Retinal pigment epithelial cell (primary cell): ENCODE results near the gene MBD4.
A peak's percentile ranks its signal among the peaks of the same experiment; 100 is the strongest.
"Not testable (repeated sequence)": the region's sequence is repeated elsewhere in the genome, so short reads cannot be mapped to it uniquely, and the experiment has no call there.

Source experiments
- DNase-seq: peaks from one replicate; pipeline ENCODE4 v3.0.0-alpha.2; 2010; ENCODE audit warnings: low read depth
- H3K4me3 ChIP-seq: 2 replicates; pipeline ENCODE4 v1.5.1; 2011; ENCODE audit warnings: mild to moderate bottlenecking, low read length, control low read depth, moderate library complexity
- TF ChIP-seq, protein P1 (sequence below): conservative IDR thresholded peaks from 2 replicates; pipeline ENCODE4 v1.5.1; 2011; ENCODE audit warnings: low read depth, low read length, control low read depth, inconsistent platforms

The MBD4 gene

DNA sequence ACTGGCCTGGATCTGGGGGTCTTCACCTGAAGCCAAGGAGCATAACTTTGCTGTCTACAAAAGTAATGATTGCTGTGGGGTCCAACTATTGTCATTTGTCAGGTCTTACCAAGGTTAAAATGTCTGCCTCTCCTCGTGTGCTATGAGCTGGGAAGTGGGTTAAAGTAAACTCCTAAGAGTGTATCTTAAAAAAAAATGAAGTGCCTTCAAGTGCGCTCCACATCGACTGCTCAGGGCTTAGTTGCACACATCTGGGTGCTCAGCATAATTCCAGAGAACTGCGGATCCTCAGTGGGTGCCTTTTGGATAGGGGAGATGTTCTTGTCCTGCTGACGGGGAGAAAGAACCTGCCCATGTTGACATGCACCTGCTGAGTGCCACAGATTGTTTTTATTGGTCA is 52.3 kb downstream of the MBD4 start:
- TF ChIP-seq, protein P1, sequence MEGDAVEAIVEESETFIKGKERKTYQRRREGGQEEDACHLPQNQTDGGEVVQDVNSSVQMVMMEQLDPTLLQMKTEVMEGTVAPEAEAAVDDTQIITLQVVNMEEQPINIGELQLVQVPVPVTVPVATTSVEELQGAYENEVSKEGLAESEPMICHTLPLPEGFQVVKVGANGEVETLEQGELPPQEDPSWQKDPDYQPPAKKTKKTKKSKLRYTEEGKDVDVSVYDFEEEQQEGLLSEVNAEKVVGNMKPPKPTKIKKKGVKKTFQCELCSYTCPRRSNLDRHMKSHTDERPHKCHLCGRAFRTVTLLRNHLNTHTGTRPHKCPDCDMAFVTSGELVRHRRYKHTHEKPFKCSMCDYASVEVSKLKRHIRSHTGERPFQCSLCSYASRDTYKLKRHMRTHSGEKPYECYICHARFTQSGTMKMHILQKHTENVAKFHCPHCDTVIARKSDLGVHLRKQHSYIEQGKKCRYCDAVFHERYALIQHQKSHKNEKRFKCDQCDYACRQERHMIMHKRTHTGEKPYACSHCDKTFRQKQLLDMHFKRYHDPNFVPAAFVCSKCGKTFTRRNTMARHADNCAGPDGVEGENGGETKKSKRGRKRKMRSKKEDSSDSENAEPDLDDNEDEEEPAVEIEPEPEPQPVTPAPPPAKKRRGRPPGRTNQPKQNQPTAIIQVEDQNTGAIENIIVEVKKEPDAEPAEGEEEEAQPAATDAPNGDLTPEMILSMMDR, result no peak
- H3K4me3 ChIP-seq, result no peak overlapping the region
- DNase-seq, result no peak

DNA sequence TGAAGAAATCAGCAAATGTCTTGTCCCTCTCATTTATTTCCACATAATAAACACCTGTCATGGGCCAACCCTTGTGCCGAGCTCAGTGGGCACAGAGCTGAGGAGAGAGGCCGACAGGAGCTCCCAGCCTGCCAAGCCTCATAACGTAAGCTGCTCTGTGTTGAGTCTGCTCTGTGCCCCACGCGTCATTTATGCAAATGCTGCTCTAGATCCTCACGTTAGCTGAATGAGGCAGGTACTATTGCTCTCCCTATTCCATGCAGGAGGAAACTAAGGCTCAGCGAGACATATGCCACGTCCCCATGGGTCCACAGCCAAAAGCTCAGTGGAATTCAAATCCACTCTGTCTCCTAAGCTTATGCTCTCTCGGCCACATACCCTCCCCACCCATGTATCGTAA is 52.8 kb downstream of the MBD4 start:
- no peak for DNase-seq
- H3K4me3 ChIP-seq, result no peak overlapping the region
- TF ChIP-seq, protein P1, result no peak

DNA sequence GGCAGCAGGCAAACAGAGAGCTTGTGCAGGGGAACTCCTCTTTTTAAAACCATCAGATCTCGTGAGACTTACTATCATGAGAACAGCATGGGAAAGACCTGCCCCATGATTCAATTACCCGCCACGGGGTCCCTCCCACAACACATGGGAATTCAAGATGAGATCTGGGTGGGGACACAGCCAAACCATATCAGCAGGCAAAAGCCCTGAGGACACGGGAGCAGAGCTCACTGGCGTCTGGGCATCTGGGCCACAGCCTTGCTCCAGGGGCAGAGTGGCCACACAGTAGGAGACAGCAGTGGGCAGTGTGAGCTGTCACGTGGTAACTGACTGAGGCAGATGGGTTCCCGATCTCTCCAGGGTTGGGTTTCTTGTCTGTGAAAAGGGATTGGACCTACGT is 54.2 kb downstream of the MBD4 start:
- DNase-seq, H3K4me3 ChIP-seq: not testable (repeated sequence)

DNA sequence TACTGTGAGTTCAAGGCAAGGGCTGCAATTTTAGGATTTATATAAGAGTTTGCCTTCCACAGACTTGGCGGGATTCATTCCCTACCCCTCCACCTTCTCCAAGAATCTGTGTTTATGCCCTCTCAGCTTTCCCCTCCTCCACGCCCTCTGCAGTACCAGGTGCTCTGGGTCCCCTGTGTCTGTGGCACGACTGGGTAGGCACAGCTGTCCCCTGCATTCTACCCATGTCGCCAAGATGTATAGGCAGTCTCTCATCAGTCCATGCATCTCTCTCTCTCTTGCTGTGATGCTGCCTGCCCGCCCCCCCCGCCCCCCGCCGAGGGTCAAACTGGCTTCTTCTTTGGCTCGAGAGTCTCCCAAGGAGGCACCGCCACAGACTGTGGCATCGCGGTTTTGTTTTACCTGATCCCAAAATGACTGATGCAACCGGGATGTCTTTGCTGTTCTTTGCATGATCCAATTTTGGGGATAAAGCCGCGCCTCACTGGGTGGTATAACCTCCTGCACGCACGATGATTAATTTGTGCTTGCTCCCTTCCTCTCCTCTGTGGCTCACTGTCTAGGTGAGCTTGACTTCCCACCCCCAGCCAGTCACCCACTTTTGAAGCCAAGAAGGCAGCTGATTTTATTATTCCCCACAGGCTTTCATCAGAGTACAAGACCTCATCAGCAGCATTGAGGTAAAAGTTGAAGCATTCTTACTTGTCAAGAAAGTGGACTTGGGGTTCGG is 55.0 kb downstream of the MBD4 start:
- TF ChIP-seq, protein P1, result no peak
- DNase-seq, result no peak
- H3K4me3 ChIP-seq, result no peak overlapping the region

DNA sequence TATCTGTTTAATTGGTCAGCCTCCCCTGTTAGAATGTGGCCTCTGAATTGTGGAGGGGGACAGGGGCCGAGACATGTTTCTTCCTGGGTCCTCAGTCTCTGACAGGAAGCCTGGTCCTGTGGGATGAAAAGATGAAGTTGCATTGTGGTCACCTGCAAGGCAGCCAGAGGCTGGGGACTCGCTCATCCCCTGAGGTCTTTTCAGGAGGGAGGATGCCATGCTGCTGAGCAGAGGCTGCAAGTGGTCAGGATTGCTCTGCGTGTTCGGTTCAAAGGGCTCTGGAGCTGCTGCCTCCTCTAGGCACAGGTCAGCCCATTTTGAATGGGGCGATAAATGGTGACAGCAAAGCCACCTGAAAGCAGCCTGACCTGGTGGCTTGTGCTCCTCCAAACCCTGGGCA is 55.6 kb downstream of the MBD4 start:
- DNase-seq, H3K4me3 ChIP-seq: not testable (repeated sequence)

DNA sequence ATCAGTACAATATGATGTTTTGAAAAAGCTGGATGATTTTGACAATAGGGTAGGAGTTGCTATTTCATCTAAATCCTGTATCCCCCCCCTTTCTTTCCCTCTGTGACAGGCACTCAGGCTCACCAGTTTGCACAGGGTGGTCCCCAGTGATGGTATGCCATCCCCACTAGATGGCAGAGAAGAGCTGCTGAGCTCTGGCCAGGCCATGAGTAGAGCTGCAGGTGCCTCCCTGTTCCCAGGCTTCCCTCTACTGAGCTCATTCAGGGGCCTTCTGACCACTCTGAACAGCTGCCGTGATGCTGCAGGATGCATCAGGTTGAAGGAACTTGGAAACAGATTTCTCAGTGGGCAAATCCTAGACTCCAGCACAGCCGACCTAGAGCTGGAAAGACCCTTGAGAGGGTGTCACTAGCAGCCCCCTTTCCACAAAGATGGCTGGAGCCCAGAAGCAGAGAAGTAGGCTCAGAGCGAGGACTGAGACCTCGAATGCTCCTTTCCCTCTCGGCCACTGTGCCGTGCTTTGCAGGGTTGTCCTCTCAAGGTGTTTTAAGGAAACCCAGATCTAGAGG is 56.4 kb downstream of the MBD4 start:
- TF ChIP-seq, protein P1, result peak; percentile 95
- no peak for DNase-seq
- H3K4me3 ChIP-seq, result no peak overlapping the region

DNA sequence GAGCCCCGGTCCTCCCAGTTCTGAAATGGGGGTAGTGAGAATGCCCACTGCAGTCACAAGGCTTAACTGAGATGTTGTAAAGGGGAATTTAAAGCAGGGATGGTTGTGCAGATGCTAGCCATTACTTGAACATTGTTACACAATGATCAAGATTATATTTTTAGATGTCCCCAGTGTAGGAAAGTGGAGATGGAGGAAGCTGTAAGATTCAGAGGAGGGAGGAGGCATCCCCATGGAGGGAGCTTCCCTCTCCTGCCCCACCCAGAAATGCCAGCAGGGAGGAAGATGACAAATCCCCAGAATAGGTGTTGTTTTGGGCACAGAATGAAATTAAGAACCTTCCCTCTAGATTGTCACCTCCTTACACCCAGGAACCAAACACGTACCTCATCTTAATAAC is 57.4 kb downstream of the MBD4 start:
- no peak for DNase-seq
- TF ChIP-seq, protein P1, result no peak
- H3K4me3 ChIP-seq, result no peak overlapping the region
